GM12873 (cell line): Measurements from ENCODE around the gene RYR3.

ENCODE experiments used
- TF ChIP-seq, protein P1 (sequence below): IDR thresholded peaks from 2 replicates; pipeline ENCODE4 v1.5.1; 2012; ENCODE audit warnings: low read depth, mild to moderate bottlenecking, moderate library complexity, low read length, control low read depth; ENCODE audit not compliant: insufficient read depth; ENCODE audit errors: missing control alignments

Gene RYR3

DNA sequence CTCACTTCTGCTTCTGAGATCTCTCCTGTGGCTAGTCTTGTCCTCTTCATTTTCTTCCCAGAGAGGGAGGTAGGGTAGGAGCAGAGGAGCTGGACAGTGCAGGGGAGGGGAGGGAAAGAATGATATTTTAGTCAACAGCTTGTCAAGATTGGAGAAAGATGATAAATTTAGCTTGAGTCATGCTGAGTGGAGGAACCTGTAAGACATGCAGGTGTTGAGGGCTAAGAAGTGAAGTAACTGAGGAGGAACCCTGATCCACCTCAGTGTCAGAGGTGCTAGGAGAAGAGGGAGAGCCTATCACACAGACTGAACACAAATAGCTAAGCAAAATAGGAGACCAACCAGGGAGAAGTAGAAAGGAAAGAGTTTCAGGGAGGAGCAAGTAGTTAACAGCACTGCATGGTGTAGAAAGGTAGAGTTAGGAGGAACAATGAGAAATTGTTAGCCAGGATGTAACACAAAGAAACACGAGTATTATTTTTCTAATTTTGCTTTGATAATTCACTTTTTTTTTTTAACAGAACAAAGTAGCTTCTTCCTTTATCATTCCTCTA lies 549.3 kb downstream of the RYR3 start:
- TF ChIP-seq, protein P1, sequence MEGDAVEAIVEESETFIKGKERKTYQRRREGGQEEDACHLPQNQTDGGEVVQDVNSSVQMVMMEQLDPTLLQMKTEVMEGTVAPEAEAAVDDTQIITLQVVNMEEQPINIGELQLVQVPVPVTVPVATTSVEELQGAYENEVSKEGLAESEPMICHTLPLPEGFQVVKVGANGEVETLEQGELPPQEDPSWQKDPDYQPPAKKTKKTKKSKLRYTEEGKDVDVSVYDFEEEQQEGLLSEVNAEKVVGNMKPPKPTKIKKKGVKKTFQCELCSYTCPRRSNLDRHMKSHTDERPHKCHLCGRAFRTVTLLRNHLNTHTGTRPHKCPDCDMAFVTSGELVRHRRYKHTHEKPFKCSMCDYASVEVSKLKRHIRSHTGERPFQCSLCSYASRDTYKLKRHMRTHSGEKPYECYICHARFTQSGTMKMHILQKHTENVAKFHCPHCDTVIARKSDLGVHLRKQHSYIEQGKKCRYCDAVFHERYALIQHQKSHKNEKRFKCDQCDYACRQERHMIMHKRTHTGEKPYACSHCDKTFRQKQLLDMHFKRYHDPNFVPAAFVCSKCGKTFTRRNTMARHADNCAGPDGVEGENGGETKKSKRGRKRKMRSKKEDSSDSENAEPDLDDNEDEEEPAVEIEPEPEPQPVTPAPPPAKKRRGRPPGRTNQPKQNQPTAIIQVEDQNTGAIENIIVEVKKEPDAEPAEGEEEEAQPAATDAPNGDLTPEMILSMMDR: no peak

DNA sequence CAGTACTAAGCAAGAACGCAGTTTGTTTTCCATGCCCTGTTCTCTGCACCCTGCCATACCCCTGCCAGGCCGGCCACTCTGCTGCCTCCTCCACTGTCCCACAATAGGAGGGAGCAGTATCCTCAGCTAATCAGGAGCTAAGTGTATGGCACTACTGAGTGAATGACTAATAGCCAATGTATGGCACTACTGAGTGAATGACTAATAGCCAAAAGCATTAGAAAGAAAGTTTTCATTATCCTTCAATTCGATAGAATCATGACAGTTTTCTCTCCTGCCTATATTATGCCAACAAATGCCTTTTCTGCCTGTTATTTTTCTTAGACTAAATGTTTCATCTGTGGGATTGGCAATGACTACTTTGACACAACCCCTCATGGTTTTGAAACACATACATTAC lies 550.0 kb downstream of the RYR3 start:
- TF ChIP-seq, protein P1: no peak

DNA sequence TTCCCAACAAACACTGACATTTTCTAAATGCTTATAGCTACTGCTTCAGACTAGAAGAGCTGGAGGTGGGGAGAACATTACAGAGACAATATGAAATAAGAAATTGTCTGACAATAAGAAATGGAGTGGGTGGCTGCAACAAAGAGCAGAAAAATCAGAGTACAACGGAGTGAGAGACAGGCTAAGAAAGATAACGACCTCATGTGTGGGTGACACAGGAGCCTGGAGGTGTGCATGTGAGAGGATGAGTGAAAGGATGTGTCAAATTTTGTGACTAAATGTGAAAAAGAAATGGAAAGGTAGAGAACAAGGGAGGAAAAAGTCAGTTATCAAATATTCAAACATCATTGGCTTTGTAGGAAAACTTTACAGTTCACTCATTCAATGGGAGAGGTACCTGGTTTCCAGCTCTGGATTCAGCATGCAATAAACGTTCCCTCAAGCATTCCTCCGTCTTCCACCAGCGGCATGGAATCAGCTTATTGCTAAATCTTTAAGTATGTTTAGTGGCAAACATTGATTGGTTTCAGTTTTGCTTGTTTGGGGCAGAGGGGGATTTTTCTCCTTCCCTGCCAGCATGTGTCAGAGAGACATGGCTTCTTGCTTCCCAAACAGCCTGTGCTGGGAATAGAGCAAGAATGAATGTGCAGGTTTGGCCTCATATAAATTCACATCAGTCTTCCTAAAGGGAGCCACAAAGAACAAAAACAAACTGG lies 553.8 kb downstream of the RYR3 start:
- TF ChIP-seq, protein P1: no peak

DNA sequence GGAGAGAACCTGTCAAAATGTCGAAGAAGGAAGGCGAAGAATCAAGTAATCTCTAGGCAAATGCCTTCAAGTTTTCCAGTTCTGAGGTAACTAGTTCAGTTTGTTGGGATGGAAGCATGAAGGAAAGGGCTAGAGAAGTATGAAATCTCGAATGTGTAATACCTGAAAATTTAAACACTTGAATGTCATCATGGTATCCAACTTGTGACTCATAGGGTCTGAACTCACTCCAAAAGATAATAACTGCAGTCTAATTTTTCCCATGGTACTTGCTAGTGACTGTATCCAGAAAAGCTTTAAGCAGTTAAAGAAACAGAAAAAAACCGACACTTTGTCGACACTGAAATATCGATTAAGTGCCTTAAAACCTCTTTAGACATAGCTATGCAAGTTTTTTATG lies 554.6 kb downstream of the RYR3 start:
- TF ChIP-seq, protein P1: no peak

DNA sequence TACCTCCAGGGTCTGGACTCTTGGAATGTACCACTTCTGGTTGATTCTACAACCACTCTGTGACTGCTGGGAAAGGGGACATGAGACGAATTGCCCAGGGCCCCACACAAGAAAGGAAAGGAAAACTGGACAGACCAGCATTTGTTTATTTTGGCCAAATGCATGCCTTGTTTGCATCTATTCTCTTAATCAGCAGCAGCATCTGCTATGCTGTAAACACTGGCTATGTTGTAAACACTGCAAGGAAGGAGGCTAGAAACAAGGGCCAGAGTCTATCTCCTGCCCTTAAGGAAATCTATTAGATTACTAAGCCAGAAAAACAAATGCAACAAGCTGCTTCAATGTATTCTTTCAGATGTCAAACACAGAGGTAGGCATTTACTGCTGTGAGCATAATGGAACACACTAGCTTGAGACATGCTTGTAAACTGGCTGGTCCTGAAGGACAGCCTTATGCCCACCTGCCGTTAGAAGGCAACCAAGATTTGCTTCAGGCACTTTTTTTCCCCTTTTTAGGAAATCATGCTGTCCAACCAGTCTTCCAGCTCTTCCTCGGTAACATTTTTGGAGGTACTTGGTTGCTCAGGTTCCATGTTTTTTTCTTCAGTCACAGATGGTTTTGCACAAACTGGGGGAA lies 555.5 kb downstream of the RYR3 start:
- TF ChIP-seq, protein P1: no peak

DNA sequence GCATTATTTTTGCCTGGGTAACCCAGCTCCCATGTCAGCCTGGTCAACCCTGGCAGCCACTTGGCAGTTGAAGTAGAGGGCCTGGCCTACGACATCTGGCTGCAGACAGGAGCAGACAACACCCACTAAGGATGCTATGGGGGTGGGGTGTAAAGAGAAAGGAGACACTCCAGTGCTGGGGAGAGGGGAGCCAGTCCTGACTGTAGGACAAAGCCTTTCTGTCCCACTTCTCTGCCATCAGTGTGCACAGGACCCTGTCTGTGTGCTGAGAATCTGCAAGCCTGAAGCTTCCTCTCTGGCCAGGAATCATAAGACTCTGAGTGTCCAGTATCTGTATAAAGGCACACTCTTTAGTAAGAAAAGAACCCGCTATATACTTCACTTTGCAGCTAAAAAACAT lies 561.2 kb downstream of the RYR3 start:
- TF ChIP-seq, protein P1: no peak

DNA sequence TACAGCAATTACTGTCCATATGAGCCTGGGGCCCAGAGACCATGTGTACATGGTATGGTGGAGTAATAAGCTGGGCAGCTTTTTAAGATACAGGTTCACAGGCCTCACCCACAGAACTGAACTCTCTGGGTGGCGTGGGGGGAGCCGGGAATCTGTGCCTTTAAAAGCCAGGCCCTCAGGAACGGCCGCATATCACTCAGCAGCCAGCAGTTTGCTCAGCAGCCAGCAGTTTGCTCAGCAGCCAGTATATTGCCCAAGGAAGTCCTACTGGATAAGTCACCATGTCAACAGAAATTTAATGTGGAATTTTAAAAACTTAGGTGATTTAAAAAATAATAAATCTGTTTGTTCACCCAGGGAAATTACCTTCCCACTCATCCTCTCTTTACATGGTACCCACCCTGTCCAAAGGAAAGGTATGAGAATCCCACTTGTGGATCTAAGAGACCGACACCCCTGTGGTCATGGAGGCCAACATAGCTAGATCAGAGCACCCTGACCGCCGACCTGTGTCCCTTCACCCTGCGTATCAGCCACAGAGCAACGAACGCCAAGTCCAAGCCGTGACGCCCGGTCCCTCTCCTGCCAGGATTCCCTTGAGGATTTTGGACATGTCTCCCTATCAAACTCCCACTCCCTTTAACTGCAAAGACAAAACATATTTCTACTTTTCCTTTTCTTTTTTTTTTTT lies 561.8 kb downstream of the RYR3 start:
- TF ChIP-seq, protein P1: no peak
